HG03103 (cell line): ENCODE measurements around the gene ASMTL.
"Not testable (repeated sequence)": the region's sequence is repeated elsewhere in the genome, so short reads cannot be mapped to it uniquely, and the experiment has no call there.

Source experiments
- ATAC-seq: cut with Tn5 transposase; IDR thresholded peaks from one replicate; pipeline ENCODE4 v1.9.1; 2021; ENCODE audit warnings: low read depth; ENCODE audit not compliant: unreplicated experiment

The ASMTL gene

GRCh38 chrX:1462596-1463251 is 10.0 kb upstream of the ASMTL start:
- ATAC-seq: no peak

- ATAC-seq: no peak
These were observed 9.4 kb upstream of the ASMTL start for GRCh38 chrX:1462110-1462509.

GRCh38 chrX:1455948-1456280 is 3.2 kb upstream of the ASMTL start:
- no peak for ATAC-seq

GRCh38 chrX:1453951-1454785 is 1.5 kb upstream of the ASMTL start:
- ATAC-seq: no peak

GRCh38 chrX:1453395-1453783 is 680 bp upstream of the ASMTL start:
- no peak for ATAC-seq

- ATAC-seq: no peak
These were observed 821 bp downstream of the ASMTL start for GRCh38 chrX:1451661-1452515.

GRCh38 chrX:1451251-1451660 is 1.5 kb downstream of the ASMTL start:
- no peak for ATAC-seq

GRCh38 chrX:1450361-1451161 is 2.1 kb downstream of the ASMTL start:
- no peak for ATAC-seq

- no peak for ATAC-seq
These were observed 2.9 kb downstream of the ASMTL start for GRCh38 chrX:1449823-1450149.

GRCh38 chrX:1449036-1449822 is 3.5 kb downstream of the ASMTL start:
- ATAC-seq: no peak

GRCh38 chrX:1448573-1449001 is 4.1 kb downstream of the ASMTL start:
- ATAC-seq: not testable (repeated sequence)

GRCh38 chrX:1447969-1448572 is 4.6 kb downstream of the ASMTL start:
- not testable (repeated sequence) for ATAC-seq

GRCh38 chrX:1446984-1447968 is 5.4 kb downstream of the ASMTL start:
- ATAC-seq: not testable (repeated sequence)

GRCh38 chrX:1444561-1445500 is 7.9 kb downstream of the ASMTL start:
- no peak for ATAC-seq

GRCh38 chrX:1443496-1444075 is 9.1 kb downstream of the ASMTL start:
- no peak for ATAC-seq

- ATAC-seq: no peak
These were observed 9.9 kb downstream of the ASMTL start for GRCh38 chrX:1442724-1443367.
